Endothelial cell of umbilical vein (primary cell): ENCODE measurements around the gene FBXO10. TPM values are rescaled to one million over a fixed set of nuclear protein-coding genes. Genes with fewer than 3 reads are reported as not detected.
"Not testable (repeated sequence)": the region's sequence is repeated elsewhere in the genome, so short reads cannot be mapped to it uniquely, and the experiment has no call there.

Experiments used
- BruUV-seq: library from RNA; stranded (reverse); fragments of 400-500 nt; replicated peaks from 2 replicates; lab custom pipeline; 2021; lab: Mats Ljungman, UMichigan
- CTCF ChIA-PET: fragments of 300-600, 350-600 bp; sonication (Branson Sonifier 250); formaldehyde crosslinking; loops from one replicate; lab custom pipeline; 2021; ENCODE audit warnings: antibody characterized with exemption, inconsistent platforms; lab: Charles Lee
- POLR2A ChIA-PET: fragments of 300-600, 350-600 bp; sonication (Branson Sonifier 250); formaldehyde crosslinking; loops from one replicate; lab custom pipeline; 2021; ENCODE audit warnings: antibody characterized with exemption, inconsistent platforms; lab: Charles Lee
- DNase-seq: peaks from one replicate; pipeline ENCODE4 v3.0.0-alpha.2; 2011; ENCODE audit warnings: low read depth, low spot score
- FAIRE-seq: peaks from 2 replicates; lab custom pipeline; 2011; peaks lifted over from hg19 to GRCh38; lab: Jason Lieb, UNC
- H2AFZ ChIP-seq: 2 replicates; pipeline ENCODE4 v1.6.0; 2012; ENCODE audit warnings: low read depth, low read length, control low read depth, inconsistent platforms
- H3K27ac ChIP-seq: 2 replicates; pipeline ENCODE4 v1.5.1; 2011; ENCODE audit warnings: low read depth, mild to moderate bottlenecking, control low read depth, low read length, moderate library complexity; ENCODE audit not compliant: insufficient read depth
- H3K27me3 ChIP-seq, 2 experiments: 2 replicates each; pipeline versions ENCODE4 v1.6.0 to v1.6.1; 2011; ENCODE audit warnings: low read length in 2 of 2, mixed read lengths in 1 of 2; ENCODE audit not compliant: control insufficient read depth in 2 of 2, insufficient read depth in 2 of 2
- H3K36me3 ChIP-seq, 2 experiments: 2 replicates in 1 of 2; 3 replicates in 1 of 2; pipeline ENCODE4 v1.5.1; 2011; ENCODE audit warnings: low read length in 2 of 2, mild to moderate bottlenecking in 1 of 2, moderate library complexity in 1 of 2; ENCODE audit not compliant: control insufficient read depth in 2 of 2, insufficient read depth in 2 of 2; ENCODE audit errors: extremely low read depth in 1 of 2
- H3K4me1 ChIP-seq: 3 replicates; pipeline ENCODE4 v1.5.1; 2011; ENCODE audit warnings: mild to moderate bottlenecking, low read length; ENCODE audit not compliant: control insufficient read depth, insufficient read depth; ENCODE audit errors: extremely low read depth
- H3K4me2 ChIP-seq: 2 replicates; pipeline ENCODE4 v1.6.1; 2011; ENCODE audit warnings: low read length, control low read depth, mixed read lengths; ENCODE audit not compliant: insufficient read depth
- H3K4me3 ChIP-seq, 3 experiments: fragments of 200-600 bp in 1 of 3; sonication (generic), shearing (Covaris generic) in 1 of 3; replicated peaks in 1 of 3; 2 replicates each; pipeline ENCODE4 v1.5.1; 2011 to 2016; ENCODE audit warnings: control low read depth in 3 of 3, low read length in 3 of 3, mild to moderate bottlenecking in 2 of 3, inconsistent platforms in 1 of 3, low read depth in 1 of 3, moderate library complexity in 1 of 3; ENCODE audit not compliant: insufficient read depth in 1 of 3
- H3K79me2 ChIP-seq: 2 replicates; pipeline ENCODE4 v1.6.0; 2012; ENCODE audit warnings: low read length, inconsistent platforms; ENCODE audit not compliant: control insufficient read depth, insufficient read depth
- H3K9ac ChIP-seq: replicated peaks from 2 replicates; pipeline ENCODE3; 2011; ENCODE audit warnings: low read length, control low read depth; ENCODE audit not compliant: insufficient read depth; ENCODE audit errors: extremely low read depth
- H3K9me1 ChIP-seq: replicated peaks from 3 replicates; pipeline ENCODE4 v1.6.0; 2011; ENCODE audit warnings: mild to moderate bottlenecking, low read length; ENCODE audit not compliant: control insufficient read depth, insufficient read depth; ENCODE audit errors: extremely low read depth
- H3K9me3 ChIP-seq: replicated peaks from 2 replicates; pipeline ENCODE4 v1.5.1; 2012; ENCODE audit warnings: low read length, inconsistent platforms; ENCODE audit not compliant: control insufficient read depth, insufficient read depth
- H4K20me1 ChIP-seq: replicated peaks from 2 replicates; pipeline ENCODE3; 2011; ENCODE audit warnings: mild to moderate bottlenecking, low read length; ENCODE audit not compliant: control insufficient read depth, insufficient read depth; ENCODE audit errors: extremely low read depth
- CTCF ChIP-seq, 2 donors: IDR thresholded peaks; 1 replicate in 1 of 2; 2 replicates in 1 of 2; pipeline ENCODE4 v1.5.1; 2011; ENCODE audit warnings: low read length in 2 of 2, mild to moderate bottlenecking in 2 of 2, moderate library complexity in 2 of 2, control low read depth in 1 of 2, inconsistent platforms in 1 of 2, low read depth in 1 of 2; ENCODE audit not compliant: insufficient read depth in 1 of 2; ENCODE audit errors: extremely low read depth in 1 of 2
- EZH2 ChIP-seq: IDR thresholded peaks from 2 replicates; pipeline ENCODE4 v1.6.1; 2012; ENCODE audit warnings: borderline replicate concordance, low read depth, mild to moderate bottlenecking, moderate library complexity, low read length, inconsistent platforms; ENCODE audit not compliant: severe bottlenecking
- FOS ChIP-seq: IDR thresholded peaks from 2 replicates; pipeline ENCODE4 v1.6.1; 2011; ENCODE audit warnings: mild to moderate bottlenecking, low read length, moderate library complexity, borderline replicate concordance; ENCODE audit not compliant: insufficient read depth
- GATA2 ChIP-seq: IDR thresholded peaks from 2 replicates; pipeline ENCODE4 v1.7.0; 2011; ENCODE audit warnings: low read depth, mild to moderate bottlenecking, moderate library complexity, mixed read lengths, low read length; ENCODE audit not compliant: insufficient read length, insufficient read depth
- JUN ChIP-seq: IDR thresholded peaks from 2 replicates; pipeline ENCODE4 v1.6.1; 2011; ENCODE audit warnings: borderline replicate concordance, low read depth; ENCODE audit not compliant: insufficient read length, insufficient read depth
- MAX ChIP-seq: IDR thresholded peaks from 2 replicates; pipeline ENCODE4 v1.6.1; 2011; ENCODE audit not compliant: insufficient read depth, insufficient read length
- MYC ChIP-seq: IDR thresholded peaks from one replicate; pipeline ENCODE4 v1.6.1; 2011; ENCODE audit warnings: mild to moderate bottlenecking, low read depth, low read length
- POLR2A ChIP-seq: IDR thresholded peaks from 2 replicates; pipeline ENCODE4 v1.6.1; 2012; ENCODE audit warnings: low read depth, mild to moderate bottlenecking, control low read depth, low read length
- POLR2AphosphoS5 ChIP-seq: IDR thresholded peaks from 2 replicates; pipeline ENCODE4 v1.6.1; 2012; ENCODE audit warnings: low read depth, mild to moderate bottlenecking, control low read depth, low read length, moderate library complexity; ENCODE audit not compliant: insufficient read depth
- dilution Hi-C: fragments of 300-500 bp; cut with MboI; formaldehyde crosslinking; loops from one replicate; pipeline ENCODE4 v1.15.0; 2019; ENCODE audit warnings: low sequenced_read_pairs; ENCODE audit not compliant: extremely low pct_ligation_motif_present
- intact Hi-C: fragments of 100-400 bp; cut with micrococcal nuclease; formaldehyde crosslinking; loops from one replicate; pipeline ENCODE4 v1.10.0; 2022
- polyA plus RNA-seq, 4 experiments: library from polyadenylated mRNA; depleted of rRNA in 3 of 4; stranded (reverse) in 3 of 4; unstranded in 1 of 4; fragments of >200 nt; gene quantifications; 2 replicates each; pipeline versions ENCODE4 v1.2.1 to v1.2.3, GENCODE V29; 2011 to 2012; ENCODE audit warnings: missing spikeins in 1 of 4
- total RNA-seq: library from RNA; stranded (reverse); gene quantifications from 2 replicates; pipeline ENCODE4 v1.2.3, GENCODE V29; 2021

FBXO10 gene
- total and polyA plus RNA-seq, 2 donors (not counting 3 experiments of a cell fraction or from before 2014, with no cell fraction given): 11.8 to 14.4 TPM

GRCh38 chr9:37480759-37481158 is 95.4 kb downstream of the FBXO10 start:
- intact Hi-C loops: loop anchor here (5.0 to 10.0 kb wide), 2 partner anchors 304 to 782 kb away; partner anchors contain the start of gene EXOSC3
- Histone ChIP-seq H4K20me1 (no peaks in the 10 kb centered on the region), H3K36me3 (no peaks in the 10 kb centered on the region), H3K4me2 (no peak overlapping the region), H3K27ac (no peak overlapping the region), H3K9me1 (no peaks in the 10 kb centered on the region), H3K9me3 (no peaks in the 10 kb centered on the region), H2AFZ (no peak overlapping the region), H3K9ac (no peak overlapping the region), H3K27me3 (peaks cover 8 to 15% of the 10 kb centered on the region in 2 experiments), H3K79me2 (no peaks in the 10 kb centered on the region), H3K4me3 (no peak overlapping the region), H3K4me1 (peaks cover 2% of the 10 kb centered on the region)
- DNase-seq: no peak
- POLR2A ChIA-PET: no interaction called here
- dilution Hi-C loops: no loop called here
- no TSS peak for BruUV-seq
- FAIRE-seq: no peak
- CTCF ChIA-PET: interaction anchor here (1.0 to 2.3 kb wide), 5 partner anchors 101 to 920 kb away, joined by 3 to 10 read pairs (median 6); no protein-coding TSS in a partner anchor
- TF ChIP-seq POLR2AphosphoS5 (no peak), MYC (no peak), JUN (no peak), FOS (no peak), EZH2 (no peak), CTCF (IDR thresholded peaks at IDR 0.05; ENCODE audit: extremely low read depth in 1 of 2, insufficient read depth in 1 of 2, low read depth in 1 of 2, low read length in 2 of 2) (no peak), GATA2 (no peak), POLR2A (no peak), MAX (no peak)

GRCh38 chr9:37477987-37478619 is 98.1 kb downstream of the FBXO10 start:
- H3K9ac ChIP-seq, BruUV-seq, H4K20me1 ChIP-seq, H3K4me2 ChIP-seq, FAIRE-seq, H3K9me1 ChIP-seq, H3K9me3 ChIP-seq, DNase-seq, H2AFZ ChIP-seq, H3K4me3 ChIP-seq, H3K36me3 ChIP-seq, H3K79me2 ChIP-seq, intact Hi-C loops, dilution Hi-C loops, POLR2A ChIA-PET, H3K4me1 ChIP-seq, H3K27ac ChIP-seq, CTCF ChIA-PET: not testable (repeated sequence)
- peaks cover 8 to 15% of the 10 kb centered on the region in 2 experiments for H3K27me3 ChIP-seq
